ENCODE results near the gene TNRC6B. TPM values are rescaled to one million over a fixed set of nuclear protein-coding genes. Genes with fewer than 3 reads are reported as not detected.
"Not testable (repeated sequence)": the region's sequence is repeated elsewhere in the genome, so short reads cannot be mapped to it uniquely, and the experiment has no call there.

The TNRC6B gene
- total and polyA plus RNA-seq, 4 donors, result 2.0 to 85.0 (median 46.0) TPM

DNA sequence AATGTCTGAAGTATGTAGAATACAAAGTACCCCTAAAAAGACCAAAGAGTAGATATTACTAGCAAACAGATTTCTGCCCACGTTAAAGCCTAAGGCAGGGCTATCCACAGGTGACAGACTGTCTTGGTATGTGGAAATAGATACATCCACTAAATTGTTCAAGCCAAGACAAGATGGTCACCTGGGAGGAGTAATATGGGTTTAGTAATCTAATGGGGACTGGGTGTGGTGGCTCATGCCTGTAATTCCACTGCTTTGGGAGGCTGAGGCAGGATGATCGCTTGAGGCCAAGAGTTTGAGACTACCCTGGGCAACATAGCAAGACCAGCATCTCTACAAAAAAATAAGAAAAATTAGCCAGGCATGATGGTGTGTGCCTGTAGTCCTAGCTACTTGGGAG, 200.2 kb downstream of the TNRC6B start:
- Histone ChIP-seq H3K4me1 (ENCODE audit: control insufficient read depth in 1 of 2, insufficient read depth in 2 of 2, low read length in 2 of 2) (no peaks in the 10 kb centered on the region), H3K27ac (ENCODE audit: low read depth in 1 of 2, low read length in 2 of 2) (no peak overlapping the region), H3K36me3 (ENCODE audit: control insufficient read depth in 1 of 2, insufficient read depth in 2 of 2, low read length in 1 of 2) (no peaks in the 10 kb centered on the region), H3K9me3 (ENCODE audit: control insufficient read depth, low read length) (no peaks in the 10 kb centered on the region), H3K4me3 (ENCODE audit: low read length in 2 of 2) (no peak overlapping the region), H3K27me3 (ENCODE audit: control insufficient read depth in 1 of 2, insufficient read depth in 2 of 2, low read length in 1 of 2) (no peaks in the 10 kb centered on the region)
- intact Hi-C loops (cut with DNase I), result no loop called here
- 98% methylated on average over 2 of the region's 2 CpGs for WGBS, 2 donors
- DNase-seq (no peak), ATAC-seq (ENCODE audit: low FRiP score) (no peak)

DNA sequence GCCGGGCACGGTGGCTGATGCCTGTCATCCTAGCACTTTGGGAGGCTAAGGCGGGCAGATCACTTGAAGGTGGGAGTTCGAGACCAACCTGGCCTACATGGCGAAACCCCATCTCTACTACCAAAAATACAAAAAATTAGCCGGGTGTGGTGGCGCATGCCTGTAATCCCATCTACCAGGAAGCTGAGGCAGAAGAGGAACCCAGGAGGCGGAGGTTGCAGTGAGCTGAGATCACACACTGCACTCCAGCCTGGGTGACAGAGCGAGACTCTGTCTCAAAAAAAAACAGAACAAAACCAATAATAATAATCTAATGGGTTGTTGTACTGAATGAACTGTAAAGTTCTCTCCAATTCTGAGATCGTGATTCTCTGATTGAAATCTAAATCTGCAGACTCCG, 200.7 kb downstream of the TNRC6B start:
- ATAC-seq (ENCODE audit: low FRiP score); H3K36me3 ChIP-seq (ENCODE audit: control insufficient read depth in 1 of 2, insufficient read depth in 2 of 2, low read length in 1 of 2); H3K4me3 ChIP-seq (ENCODE audit: low read length in 2 of 2); H3K9me3 ChIP-seq (ENCODE audit: control insufficient read depth, low read length); H3K4me1 ChIP-seq (ENCODE audit: control insufficient read depth in 1 of 2, insufficient read depth in 2 of 2, low read length in 2 of 2); intact Hi-C loops (cut with DNase I); DNase-seq; H3K27ac ChIP-seq (ENCODE audit: low read depth in 1 of 2, low read length in 2 of 2); H3K27me3 ChIP-seq (ENCODE audit: control insufficient read depth in 1 of 2, insufficient read depth in 2 of 2, low read length in 1 of 2): not testable (repeated sequence)
- WGBS, 2 donors, result 86 to 88% methylated on average over 11 of the region's 11 CpGs

DNA sequence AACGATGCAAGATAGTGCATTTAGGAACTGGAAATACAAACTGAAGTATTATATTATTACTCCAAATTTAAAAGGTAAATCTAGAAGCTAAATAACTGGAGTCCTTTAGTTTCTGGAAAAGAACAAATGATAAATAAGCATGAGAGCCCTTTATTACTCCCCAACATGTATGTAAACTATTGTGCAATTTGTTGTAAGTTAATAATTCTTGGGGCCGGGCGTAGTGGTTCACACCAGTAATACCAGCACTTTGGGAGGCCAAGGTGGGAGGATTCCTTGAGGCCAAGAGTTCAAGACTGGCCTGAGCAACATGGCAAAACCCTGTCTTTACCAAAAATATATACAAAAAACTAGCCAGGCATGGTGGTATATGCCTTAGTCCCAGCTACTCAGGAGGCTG, 203.7 kb downstream of the TNRC6B start:
- 97% methylated on average over 3 of the region's 3 CpGs for WGBS, 2 donors

DNA sequence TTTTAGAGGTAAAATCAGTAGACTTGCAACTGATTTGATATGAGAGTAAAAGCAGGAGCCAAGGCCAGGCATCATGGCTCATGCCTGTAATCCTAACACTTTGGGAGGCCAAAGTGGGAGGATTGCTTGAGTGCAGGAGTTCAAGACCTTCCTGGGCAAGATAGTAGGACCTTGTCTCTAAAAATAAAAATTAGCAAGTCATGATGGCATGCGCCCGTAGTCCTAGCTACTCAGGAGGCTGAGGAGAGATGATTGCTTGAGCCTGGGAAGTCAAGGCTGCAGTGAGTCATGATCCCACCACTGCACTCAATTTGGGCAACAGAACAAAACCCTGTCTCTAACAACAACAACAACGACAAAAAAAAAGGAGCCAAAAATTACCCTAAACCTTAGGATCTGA, 206.2 kb downstream of the TNRC6B start:
- WGBS, 2 donors, result 51 to 54% methylated on average over 3 of the region's 3 CpGs
- no peak for DNase-seq
- no peaks in the 10 kb centered on the region for H3K36me3 ChIP-seq (ENCODE audit: control insufficient read depth in 1 of 2, insufficient read depth in 2 of 2, low read length in 1 of 2)
- intact Hi-C loops (cut with DNase I), result no loop called here
- H3K4me1 ChIP-seq (ENCODE audit: control insufficient read depth in 1 of 2, insufficient read depth in 2 of 2, low read length in 2 of 2), result no peaks in the 10 kb centered on the region
- ATAC-seq (ENCODE audit: low FRiP score), result no peak
- H3K27ac ChIP-seq (ENCODE audit: low read depth in 1 of 2, low read length in 2 of 2), result no peak overlapping the region
- no peaks in the 10 kb centered on the region for H3K9me3 ChIP-seq (ENCODE audit: control insufficient read depth, low read length)
- no peak overlapping the region for H3K4me3 ChIP-seq (ENCODE audit: low read length in 2 of 2)
- no peaks in the 10 kb centered on the region for H3K27me3 ChIP-seq (ENCODE audit: control insufficient read depth in 1 of 2, insufficient read depth in 2 of 2, low read length in 1 of 2)

More for the DNA sequence above, 203.7 kb downstream of the TNRC6B start:
- ATAC-seq (ENCODE audit: low FRiP score) (no peak), DNase-seq (no peak)
- H3K9me3 ChIP-seq (ENCODE audit: control insufficient read depth, low read length), result no peaks in the 10 kb centered on the region
- no peak overlapping the region for H3K27ac ChIP-seq (ENCODE audit: low read depth in 1 of 2, low read length in 2 of 2)
- H3K4me1 ChIP-seq (ENCODE audit: control insufficient read depth in 1 of 2, insufficient read depth in 2 of 2, low read length in 2 of 2), result no peaks in the 10 kb centered on the region
- H3K27me3 ChIP-seq (ENCODE audit: control insufficient read depth in 1 of 2, insufficient read depth in 2 of 2, low read length in 1 of 2), result no peaks in the 10 kb centered on the region
- no peak overlapping the region for H3K4me3 ChIP-seq (ENCODE audit: low read length in 2 of 2)
- H3K36me3 ChIP-seq (ENCODE audit: control insufficient read depth in 1 of 2, insufficient read depth in 2 of 2, low read length in 1 of 2), result no peaks in the 10 kb centered on the region
- intact Hi-C loops (cut with DNase I), result no loop called here

DNA sequence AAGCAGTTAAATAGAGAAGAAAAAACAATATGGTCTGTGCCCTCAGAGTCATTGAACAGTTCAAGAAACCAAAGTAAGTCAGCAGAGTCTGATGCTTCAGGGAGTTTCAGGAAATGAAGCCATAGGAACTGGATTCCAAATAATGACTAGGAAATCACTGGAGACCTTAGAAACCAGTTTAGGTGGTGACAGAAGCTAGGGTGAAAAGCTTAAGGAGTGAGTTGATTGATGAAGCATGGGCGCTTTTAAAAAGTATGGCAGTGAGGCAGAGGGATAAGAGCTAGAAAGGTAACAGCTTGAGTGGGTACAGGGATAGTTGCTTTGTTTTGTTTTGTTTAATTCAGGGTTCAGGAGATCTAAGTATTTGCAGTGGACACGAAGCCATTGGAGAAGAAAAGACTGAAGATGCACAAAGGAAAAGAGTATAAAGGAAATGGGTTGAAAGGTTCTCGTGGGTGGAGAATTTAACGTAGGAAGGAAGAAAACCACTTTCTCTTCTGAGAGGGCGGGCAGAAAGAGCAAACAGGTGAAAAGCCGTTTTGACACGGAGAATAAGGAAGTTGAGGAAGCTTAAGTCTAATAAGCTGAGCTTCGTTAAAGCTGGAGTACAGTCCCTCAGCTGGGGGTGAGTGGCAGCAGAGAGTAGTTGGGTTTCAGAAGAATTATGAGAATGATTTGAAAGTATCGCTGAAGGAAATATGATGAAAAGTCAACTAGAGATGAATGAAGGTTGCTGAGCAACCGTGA, 207.5 kb downstream of the TNRC6B start:
- no peak for DNase-seq
- Histone ChIP-seq H3K4me1 (ENCODE audit: control insufficient read depth in 1 of 2, insufficient read depth in 2 of 2, low read length in 2 of 2) (no peaks in the 10 kb centered on the region), H3K27ac (ENCODE audit: low read depth in 1 of 2, low read length in 2 of 2) (no peak overlapping the region), H3K27me3 (ENCODE audit: control insufficient read depth in 1 of 2, insufficient read depth in 2 of 2, low read length in 1 of 2) (no peaks in the 10 kb centered on the region), H3K4me3 (ENCODE audit: low read length in 2 of 2) (no peak overlapping the region), H3K36me3 (ENCODE audit: control insufficient read depth in 1 of 2, insufficient read depth in 2 of 2, low read length in 1 of 2) (no peaks in the 10 kb centered on the region), H3K9me3 (ENCODE audit: control insufficient read depth, low read length) (no peaks in the 10 kb centered on the region)
- ATAC-seq (ENCODE audit: low FRiP score), result no peak
- intact Hi-C loops (cut with DNase I), result no loop called here
- 85 to 88% methylated on average over 10 of the region's 10 CpGs for WGBS, 2 donors

Other genes with a start within 250 kb of the TNRC6B start
- gene TMA7B, start 217.5 kb upstream of the TNRC6B start, total RNA-seq, result under 1 TPM; 0.39 to 0.42 TPM
- gene TMA7B, start 217.5 kb upstream of the TNRC6B start, polyA plus RNA-seq, result not detected
- gene FAM83F, start 183.0 kb upstream of the TNRC6B start, total RNA-seq, result under 1 TPM; 0.15 to 0.84 TPM
- under 1 TPM in 1 of 2 donors, not detected in 1; 0.88 TPM for gene FAM83F, start 183.0 kb upstream of the TNRC6B start, polyA plus RNA-seq
- gene ADSL, start 168.6 kb downstream of the TNRC6B start, total RNA-seq, result 10 to 100 TPM; 40.5 to 49.0 TPM
- gene ADSL, start 168.6 kb downstream of the TNRC6B start, polyA plus RNA-seq, result 10 to 100 TPM; 31.1 to 34.8 TPM
- 10 to 100 TPM; 44.3 to 52.3 TPM for gene SGSM3, start 192.7 kb downstream of the TNRC6B start, total RNA-seq
- 100 to 1,000 TPM in 1 of 2 donors, 10 to 100 TPM in 1; 24.5 to 114 TPM for gene SGSM3, start 192.7 kb downstream of the TNRC6B start, polyA plus RNA-seq

Data from aorta (tissue), 5 donors.